Measurements from ENCODE around the gene OR56B4.
"Not testable (repeated sequence)": the region's sequence is repeated elsewhere in the genome, so short reads cannot be mapped to it uniquely, and the experiment has no call there.

OR56B4 gene

GRCh38 chr11:6107384-6107783 lies at the start of gene OR56B4:
Gene OR56B4, plus strand, starts transcription at chr11:6107684. Its CDS starts 95 bp downstream, at chr11:6107779.
- not testable (repeated sequence) for DNase-seq

- DNase-seq: no peak
Measured at GRCh38 chr11:6061475-6061874, 46.0 kb upstream of the OR56B4 start.

DNA sequence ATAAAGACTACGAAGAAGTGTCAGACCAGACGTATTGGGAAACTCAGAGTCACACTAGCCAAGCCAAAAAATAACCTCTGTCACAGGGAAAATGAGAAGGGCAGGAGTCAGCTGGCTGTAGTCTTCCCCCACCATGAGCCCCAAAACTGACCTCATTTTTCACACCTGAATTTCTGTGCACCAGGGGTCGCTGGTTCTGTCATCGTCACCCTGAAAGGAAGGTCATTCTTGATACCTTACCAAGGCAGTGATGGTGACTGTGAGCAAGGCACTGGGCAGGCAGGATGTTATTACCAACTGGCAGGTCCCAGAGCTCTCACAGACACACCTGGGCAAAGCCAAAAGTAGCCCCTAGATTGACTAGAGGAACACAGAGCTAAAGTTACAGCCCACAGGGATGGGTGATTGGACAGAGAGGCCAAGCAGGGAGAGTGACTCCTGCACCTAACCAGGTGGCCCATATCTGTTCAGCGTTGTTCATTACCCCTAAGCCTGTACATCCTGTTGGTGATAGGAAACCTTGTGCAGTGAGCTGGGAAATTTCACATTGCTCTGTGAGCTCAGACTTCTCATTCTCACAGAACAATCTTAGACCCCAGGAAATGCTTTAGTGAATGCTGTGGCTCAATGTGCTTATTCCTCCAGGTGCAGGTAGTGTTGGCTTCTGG lies 44.7 kb upstream of the OR56B4 start:
- DNase-seq: no peak

DNA sequence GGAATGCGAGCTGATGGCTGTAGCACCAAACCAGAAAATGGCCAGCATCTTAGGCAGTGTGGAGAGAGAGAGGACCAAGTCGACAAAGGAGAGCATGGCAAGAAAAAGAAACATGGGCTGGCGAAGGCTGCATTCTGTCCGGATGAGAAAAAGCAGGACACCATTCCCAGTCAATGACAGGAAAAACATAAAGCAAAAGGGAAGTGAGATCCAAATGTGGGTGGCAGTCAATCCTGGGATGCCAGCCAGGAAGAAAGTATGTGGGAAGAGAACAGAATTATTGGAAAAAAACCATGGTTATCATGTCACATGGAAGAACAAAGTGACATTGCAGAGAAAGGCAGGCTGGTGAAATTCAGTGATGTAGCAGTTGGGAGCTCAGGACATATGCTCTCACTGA lies 40.0 kb upstream of the OR56B4 start:
- no peak for DNase-seq

GRCh38 chr11:6076443-6076842 lies 31.0 kb upstream of the OR56B4 start:
- DNase-seq: not testable (repeated sequence)

DNA sequence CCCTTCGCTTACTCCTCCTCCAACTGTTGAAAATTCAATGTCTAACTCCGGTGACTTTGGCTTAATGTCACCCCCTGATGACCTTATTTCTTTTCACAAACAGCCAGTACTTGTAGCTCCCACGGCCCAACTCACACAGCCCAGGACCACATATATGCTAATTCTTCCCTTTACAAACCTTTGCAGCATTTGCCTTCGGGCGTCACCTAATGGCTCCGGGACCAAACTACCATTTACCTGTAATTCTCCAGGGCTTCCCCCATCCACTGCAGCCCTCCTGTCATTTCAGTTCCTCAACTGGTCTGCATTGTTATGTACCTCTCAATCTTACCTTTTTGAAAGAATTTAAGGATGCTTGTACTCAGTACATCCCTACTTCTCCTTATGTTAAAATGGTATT lies 29.8 kb upstream of the OR56B4 start:
- DNase-seq: no peak

- no peak for DNase-seq
Measured at GRCh38 chr11:6079463-6079862, 28.0 kb upstream of the OR56B4 start.

GRCh38 chr11:6083129-6083528 lies 24.4 kb upstream of the OR56B4 start:
- DNase-seq: no peak

DNA sequence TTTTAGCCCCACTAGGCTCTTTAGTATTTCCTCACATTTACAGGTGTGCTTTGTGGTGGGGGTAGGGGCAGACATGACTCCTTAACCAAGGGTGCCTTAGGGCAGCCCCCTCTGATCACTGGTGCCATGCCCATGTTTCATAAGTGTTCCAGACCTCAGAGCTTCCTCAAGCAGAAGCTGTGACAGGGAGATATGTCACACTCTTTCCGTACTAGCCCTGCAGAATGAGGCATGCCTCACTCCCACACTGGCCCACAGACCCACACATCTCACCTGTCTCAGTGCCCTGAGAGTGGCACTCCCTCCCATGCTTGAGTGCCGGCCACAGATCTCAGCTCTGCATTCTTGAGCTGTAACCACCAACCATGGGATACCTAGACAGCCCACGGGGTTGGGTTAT lies 22.9 kb upstream of the OR56B4 start:
- no peak for DNase-seq

DNA sequence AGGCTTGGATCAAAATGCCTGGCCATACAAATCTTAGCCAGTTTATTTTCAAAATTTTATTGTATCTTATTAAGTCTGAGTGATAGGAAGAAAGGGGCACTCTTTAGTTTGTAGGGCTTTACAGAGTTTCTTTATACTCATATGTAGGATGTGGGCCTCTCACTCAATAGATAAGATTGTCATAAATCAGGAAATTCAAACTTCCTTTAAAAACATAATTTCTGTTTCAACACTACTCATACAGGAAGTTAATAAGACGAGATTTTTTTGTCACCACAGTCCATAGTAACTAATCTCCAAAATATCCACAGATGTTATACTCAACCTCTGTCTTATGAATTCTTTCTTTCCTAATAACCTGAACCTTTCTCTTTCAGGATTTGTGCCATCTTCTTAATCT lies 13.3 kb upstream of the OR56B4 start:
- DNase-seq: peak; percentile 86

GRCh38 chr11:6095798-6096197 lies 11.7 kb upstream of the OR56B4 start:
- no peak for DNase-seq

DNA sequence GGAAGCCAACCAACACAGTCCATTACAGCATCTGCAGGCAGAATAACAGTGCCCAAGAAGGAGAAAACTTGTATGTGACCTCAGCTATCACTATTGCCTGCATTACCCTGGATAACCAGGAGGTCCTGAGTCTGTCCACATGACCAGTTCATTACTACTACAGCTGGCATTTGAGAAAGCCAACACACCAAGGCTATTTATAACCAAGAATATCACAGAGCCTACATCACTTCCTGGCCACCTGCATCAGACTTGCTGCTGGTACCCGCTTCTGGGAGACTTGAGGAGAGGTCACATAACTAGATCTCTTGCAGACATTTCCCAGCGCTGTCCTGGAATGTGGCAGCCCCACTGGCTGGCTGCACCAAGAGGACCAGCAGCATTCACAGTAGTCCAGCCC lies 11.1 kb upstream of the OR56B4 start:
- no peak for DNase-seq

GRCh38 chr11:6099577-6099976 lies 7.9 kb upstream of the OR56B4 start:
- DNase-seq: no peak

- no peak for DNase-seq
Measured at GRCh38 chr11:6110011-6110410, 2.5 kb downstream of the OR56B4 start.

DNA sequence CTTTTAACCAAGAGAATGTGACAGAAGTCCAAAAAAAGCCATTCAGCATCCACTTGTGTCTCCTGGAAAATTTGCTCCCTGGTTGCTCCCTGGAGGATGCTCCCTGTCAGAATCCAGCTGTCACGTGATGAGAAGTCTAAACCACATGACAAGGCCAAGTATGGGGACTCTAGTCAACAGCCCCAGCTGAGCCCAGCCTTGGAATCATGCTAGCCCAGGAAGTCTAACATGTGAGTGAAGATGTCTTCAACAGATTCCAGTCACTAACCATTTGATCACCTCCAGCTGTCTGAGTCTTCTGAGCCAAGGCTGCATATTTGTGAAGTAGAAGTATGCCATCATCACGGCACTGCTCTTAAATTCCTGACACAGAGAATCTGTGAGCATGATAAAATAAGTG lies 4.2 kb downstream of the OR56B4 start:
- no peak for DNase-seq

GRCh38 chr11:6116638-6117037 lies 9.2 kb downstream of the OR56B4 start:
- DNase-seq: no peak

DNA sequence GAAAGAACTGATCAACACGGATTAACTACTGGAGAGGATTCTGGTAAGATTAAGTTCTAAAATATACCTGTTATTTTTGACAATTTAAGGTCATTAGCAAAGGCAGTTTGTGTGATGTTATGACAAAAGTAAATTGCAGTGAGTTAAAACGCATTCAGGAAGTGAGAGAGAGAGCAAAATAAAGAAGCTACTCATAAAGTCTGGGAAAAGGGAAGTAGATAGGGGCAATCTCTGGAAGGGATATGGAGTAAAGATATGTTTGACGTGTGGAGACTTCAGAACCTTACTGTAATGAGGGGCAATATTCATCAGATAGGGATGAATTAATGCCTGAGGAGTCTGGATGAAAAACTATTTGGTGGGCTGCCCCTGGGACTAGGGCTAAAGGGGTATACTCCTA lies 16.8 kb downstream of the OR56B4 start:
- DNase-seq: peak; percentile 58

DNA sequence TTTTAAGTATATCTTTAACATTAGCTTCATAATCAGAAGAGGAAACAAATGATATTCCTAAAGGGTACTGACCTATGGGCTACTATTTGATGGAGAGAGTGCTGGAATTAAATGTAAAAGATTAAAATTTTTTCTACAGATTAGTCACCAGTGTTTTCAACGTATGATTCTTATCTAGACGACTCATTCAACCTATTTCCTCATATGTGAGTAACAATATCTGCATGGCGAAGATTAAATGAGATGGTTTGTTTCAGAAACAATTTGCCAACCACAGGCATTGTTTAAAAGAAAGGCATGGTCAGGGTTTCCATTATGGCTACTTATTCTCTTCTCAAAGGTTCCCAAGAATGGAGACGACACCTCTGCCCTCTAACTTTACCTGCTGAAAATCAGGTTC lies 20.4 kb downstream of the OR56B4 start:
- DNase-seq: peak; percentile 61

- no peak for DNase-seq
Measured at GRCh38 chr11:6129011-6129410, 21.5 kb downstream of the OR56B4 start.

DNA sequence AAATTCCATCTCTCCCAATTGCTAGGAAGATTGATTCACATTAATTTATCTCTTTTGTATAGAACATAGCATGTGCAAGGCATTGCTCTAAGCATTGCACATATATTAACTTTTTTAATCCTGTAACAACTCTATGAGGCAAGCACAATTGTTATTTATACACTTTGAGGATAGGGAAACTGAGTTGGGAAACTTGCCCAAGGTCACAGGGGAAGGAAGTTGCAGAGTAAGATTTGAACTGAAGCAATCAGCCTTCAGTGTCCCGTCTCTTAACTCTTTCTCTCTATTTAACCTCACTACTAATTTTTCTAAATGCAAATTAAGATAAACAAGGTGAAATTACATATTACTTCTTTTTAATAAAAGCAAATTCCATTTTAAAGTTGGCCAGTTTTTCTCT lies 22.2 kb downstream of the OR56B4 start:
- DNase-seq: peak; percentile 82

- DNase-seq: no peak
Measured at GRCh38 chr11:6132431-6132830, 24.9 kb downstream of the OR56B4 start.

DNA sequence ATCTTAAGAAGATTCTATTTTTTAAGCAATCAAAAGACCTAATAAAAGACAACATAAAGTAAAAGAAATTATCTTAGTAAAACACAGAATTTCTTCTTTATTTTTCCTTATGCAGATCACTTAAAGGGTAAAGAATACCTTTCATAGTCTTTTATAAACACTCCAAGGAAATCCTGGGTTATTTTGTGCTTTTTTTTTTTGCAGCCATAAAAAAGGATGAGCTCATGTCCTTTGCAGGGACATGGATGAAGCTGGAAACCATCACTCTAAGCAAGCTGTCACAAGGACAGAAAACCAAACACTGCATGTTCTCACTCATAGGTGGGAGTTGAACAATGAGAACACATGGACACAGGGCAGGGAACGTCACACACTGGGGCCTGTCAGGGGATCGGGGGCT lies 28.5 kb downstream of the OR56B4 start:
- not testable (repeated sequence) for DNase-seq

GRCh38 chr11:6142936-6143335 lies 35.5 kb downstream of the OR56B4 start:
- peak; percentile 15 for DNase-seq

DNA sequence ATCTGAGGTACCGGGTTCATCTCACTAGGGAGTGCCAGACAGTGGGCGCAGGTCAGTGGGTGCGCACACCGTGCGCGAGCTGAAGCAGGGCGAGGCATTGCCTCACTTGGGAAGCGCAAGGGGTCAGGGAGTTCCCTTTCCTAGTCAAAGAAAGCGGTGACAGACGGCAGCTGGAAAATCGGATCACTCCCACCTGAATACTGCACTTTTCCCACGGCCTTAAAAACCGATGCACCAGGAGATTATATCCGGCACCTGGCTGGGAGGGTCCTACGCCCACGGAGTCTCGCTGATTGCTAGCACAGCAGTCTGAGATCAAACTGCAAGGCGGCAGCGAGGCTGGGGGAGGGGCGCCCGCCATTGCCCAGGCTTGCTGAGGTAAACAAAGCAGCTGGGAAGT lies 36.3 kb downstream of the OR56B4 start:
- DNase-seq: not testable (repeated sequence)

DNA sequence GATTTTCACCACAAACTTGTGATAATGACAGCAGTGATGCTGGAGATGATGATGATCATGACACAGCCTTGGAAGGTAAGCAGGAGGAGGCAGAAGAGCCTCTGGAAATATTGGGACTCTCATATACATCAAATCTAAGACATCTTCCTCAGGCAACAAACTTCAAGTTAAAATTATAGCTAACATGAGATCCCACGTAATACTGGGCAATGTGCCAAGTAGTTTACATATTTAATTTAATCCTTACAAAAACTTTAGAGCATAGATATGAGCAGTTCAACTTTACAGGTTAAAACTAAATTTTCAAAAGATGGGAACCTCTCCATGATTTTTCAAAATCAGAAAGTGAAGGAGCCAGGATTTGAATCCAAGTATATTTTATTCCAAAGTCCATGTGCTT lies 43.6 kb downstream of the OR56B4 start:
- no peak for DNase-seq

DNA sequence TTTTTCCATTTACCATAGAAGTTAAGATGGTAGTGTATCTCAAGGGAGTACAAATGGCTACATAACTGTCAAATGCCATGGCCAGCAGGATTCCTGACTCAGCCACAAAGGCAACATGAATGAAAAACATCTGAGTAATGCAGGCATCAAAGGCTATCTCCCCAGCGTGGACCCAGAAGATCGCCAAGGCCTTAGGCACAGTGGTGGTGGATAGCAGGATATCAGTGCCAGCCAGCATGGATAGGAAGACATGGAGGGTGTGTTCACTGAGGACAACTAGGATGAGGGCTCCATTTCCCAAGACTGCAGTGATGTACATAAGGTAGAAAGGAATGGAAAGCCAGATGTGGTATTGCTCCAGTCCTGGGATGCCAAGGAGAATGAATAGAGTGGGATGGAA lies 44.6 kb downstream of the OR56B4 start:
- DNase-seq: no peak

All from inflammatory macrophage treated with lipopolysaccharide for 4 hours (primary cell).